SU-DHL-6 (cell line): ENCODE results near the gene TP53AIP1.

Experiments used
- CTCF ChIP-seq: fragments of 200-600 bp; sonication (generic); IDR thresholded peaks from one replicate; pipeline ENCODE4 v1.5.1; 2017; ENCODE audit warnings: antibody characterized with exemption, mild to moderate bottlenecking, low read length, moderate library complexity; ENCODE audit not compliant: insufficient read depth, poor library complexity, severe bottlenecking
- EZH2phosphoT487 ChIP-seq: fragments of 200-600 bp; sonication (generic), shearing (Covaris generic); conservative IDR thresholded peaks from 2 replicates; pipeline ENCODE4 v1.6.1; 2018; ENCODE audit warnings: mild to moderate bottlenecking, antibody characterized with exemption, low read length, moderate library complexity, mixed read lengths

GRCh38 chr11:128926437-128927107, 16.1 kb downstream of the TP53AIP1 start:
- TF ChIP-seq CTCF (no peak), EZH2phosphoT487 (no peak)
